CD4-positive, alpha-beta T cell treated with Interleukin-2 at 100 ng/mL for 4 hours (primary cell): ENCODE results near the gene SOS1.

Experiments used
- DNase-seq: peaks from one replicate; pipeline ENCODE4 v3.0.0-alpha.2; 2020; ENCODE audit warnings: low spot score

SOS1 gene

DNA sequence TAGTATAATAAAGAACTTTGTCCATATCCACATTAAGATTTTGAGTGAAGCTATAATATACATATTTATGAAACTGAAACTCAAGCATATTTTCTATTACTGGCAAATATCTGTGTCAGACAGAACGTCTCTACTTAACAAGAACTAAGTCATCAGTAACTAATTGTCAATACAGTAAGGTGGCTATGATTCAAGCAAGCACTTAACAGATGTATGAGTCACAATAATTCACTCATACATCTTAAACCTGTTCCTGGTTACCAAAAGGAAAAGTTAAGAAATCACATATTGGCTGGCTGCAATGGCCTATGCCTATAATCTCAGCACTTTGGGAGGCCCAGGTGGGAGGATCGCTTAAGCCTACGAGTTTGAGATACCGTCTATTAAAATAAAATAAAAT, 96.0 kb downstream of the SOS1 start:
- DNase-seq = no peak

GRCh38 chr2:39023649-39024048, 97.2 kb downstream of the SOS1 start:
- DNase-seq = no peak

DNA sequence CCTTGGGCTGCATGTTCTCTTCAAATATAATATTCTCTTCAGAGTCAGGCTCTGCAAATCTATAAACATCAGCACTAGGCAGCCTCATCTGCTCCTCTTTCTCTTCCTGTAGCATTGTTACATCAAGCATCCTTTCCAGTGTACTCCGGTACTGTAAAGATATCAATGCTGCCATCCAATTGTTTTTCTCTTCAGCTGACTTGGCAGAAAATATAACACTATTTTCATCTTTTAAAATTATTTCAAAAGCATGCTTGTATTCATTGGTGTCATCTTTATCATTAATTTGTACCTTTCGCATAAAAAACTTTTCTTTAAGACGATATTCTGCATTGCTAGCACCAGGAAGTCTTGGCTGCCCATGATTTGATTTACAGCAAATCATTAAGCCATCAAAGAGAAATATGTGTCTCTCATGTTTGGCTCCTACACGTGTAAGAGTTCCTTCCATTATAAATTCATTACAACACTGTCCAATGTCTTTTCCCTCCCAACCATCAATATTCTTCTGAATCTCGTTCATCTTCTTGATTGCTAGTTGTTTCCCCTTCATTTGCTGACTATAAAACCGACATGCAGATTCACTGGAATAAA, 98.1 kb downstream of the SOS1 start:
- no peak for DNase-seq

DNA sequence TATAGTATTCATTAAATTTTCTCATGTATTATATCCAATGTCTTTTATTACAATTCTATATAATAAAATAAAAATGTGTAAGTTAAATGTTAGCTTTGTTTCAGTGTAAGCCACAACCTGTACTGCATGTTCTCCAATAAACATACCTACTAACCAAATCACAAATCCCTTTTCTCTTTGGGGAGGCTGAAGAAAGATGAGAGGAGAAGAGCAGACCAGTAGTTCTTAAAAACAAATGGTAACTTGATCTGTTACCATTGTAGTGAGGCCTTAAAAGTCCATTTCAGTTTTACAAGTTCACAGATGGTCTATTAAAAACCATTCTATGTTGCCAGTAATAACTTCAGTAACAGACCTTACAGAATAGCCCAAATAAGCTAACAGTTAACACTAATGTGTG, 100.5 kb downstream of the SOS1 start:
- DNase-seq = no peak

- DNase-seq = no peak
Observed at GRCh38 chr2:39018638-39019037, 102.2 kb downstream of the SOS1 start.

DNA sequence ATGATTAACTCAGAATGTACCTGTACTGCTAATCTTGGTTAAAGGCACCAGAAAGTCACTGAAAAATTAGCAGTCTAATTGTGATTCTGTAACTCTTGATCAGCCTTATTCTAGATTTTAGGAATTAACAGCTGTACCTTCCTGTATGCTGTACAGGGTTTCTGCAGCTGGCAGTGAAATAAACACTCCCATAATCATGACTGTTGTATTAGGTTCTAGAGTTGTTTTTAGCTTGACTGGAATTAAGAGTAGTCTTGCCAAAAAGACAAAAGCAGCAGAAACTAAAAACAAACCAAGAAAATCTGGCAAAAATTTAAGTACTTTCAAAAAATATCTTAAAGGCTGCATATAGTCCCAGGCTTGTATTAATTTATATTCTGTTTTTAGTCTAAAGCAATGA, 103.5 kb downstream of the SOS1 start:
- DNase-seq = no peak

DNA sequence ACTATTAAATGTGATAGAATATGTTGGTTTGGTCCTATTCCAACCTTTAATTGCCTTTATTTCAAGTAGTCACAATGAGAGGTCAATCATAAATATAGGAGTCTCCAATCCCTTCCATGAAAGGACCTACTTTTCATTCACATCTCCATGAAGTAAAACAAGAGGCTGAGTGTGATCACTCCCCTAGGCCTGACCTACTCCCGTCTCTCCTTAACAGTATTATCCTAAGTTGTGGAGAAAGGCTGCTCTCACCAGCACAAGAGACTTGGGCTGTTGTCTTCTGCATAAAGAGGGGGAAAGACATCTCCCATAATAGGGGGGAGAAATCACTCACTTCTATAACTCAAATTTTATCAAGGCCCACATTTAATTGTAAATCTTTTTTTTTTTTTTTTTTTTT, 105.4 kb downstream of the SOS1 start:
- DNase-seq = no peak

- no peak for DNase-seq
Observed at GRCh38 chr2:39013871-39014270, 107.0 kb downstream of the SOS1 start.

GRCh38 chr2:39008665-39009064, 112.2 kb downstream of the SOS1 start:
- DNase-seq = no peak

DNA sequence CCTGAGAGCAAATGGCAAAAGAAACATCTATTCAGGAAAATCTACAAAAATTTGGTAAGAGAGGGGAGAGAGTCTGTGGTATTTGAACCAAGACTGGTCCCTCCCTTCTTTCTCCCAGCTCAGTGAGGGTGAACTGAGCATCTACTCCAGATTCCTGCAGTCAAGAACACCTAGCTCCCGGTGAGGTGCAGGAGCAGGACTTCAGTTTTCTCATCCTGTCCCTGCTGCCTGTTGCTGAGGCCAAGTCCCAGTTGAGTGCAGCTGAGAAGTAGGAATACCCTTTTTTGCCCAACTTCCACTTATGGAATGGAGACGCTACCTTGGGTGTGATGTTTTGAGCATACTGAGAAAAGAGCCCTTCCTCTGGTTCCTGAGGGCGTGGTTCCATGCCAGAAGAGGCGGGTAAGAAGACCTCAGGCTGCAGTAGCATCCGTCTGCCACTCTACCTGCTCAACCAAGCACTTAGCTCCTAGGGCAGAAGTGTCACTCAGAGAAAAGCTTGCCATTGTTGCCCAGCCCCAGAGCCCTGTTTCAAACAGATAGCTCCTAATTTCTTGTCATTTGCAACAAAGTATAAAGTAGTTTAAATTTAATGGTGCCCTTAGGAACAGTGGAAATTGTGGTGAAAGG, 112.9 kb downstream of the SOS1 start:
- DNase-seq = no peak

GRCh38 chr2:39000552-39000951, 120.3 kb downstream of the SOS1 start:
- no peak for DNase-seq

- DNase-seq = no peak
Observed at GRCh38 chr2:38997781-38998180, 123.1 kb downstream of the SOS1 start.

- DNase-seq = no peak
Observed at GRCh38 chr2:38991899-38992298, 129.0 kb downstream of the SOS1 start.

DNA sequence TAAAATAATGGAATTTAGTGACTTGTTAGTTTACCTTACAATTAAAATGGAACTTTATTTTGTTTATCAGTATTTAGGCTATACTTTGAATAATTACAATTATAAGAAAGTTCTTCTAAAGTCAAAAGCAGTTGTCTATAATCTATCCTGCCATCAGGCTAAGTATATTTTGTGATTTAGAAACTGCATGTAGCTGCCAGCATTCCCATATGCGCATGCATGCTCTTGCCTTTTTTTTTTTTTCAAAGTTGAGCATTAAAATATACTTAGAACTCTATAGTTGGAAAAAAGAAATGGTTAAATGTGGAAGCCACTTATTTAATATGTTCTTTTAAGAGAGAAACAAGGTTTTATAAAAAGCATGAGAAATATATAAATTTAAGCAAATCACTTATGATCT, 132.1 kb downstream of the SOS1 start:
- DNase-seq = no peak

- no peak for DNase-seq
Observed at GRCh38 chr2:38982498-38982897, 138.4 kb downstream of the SOS1 start.

- DNase-seq = no peak
Observed at GRCh38 chr2:38981670-38982357, 139.0 kb downstream of the SOS1 start.

DNA sequence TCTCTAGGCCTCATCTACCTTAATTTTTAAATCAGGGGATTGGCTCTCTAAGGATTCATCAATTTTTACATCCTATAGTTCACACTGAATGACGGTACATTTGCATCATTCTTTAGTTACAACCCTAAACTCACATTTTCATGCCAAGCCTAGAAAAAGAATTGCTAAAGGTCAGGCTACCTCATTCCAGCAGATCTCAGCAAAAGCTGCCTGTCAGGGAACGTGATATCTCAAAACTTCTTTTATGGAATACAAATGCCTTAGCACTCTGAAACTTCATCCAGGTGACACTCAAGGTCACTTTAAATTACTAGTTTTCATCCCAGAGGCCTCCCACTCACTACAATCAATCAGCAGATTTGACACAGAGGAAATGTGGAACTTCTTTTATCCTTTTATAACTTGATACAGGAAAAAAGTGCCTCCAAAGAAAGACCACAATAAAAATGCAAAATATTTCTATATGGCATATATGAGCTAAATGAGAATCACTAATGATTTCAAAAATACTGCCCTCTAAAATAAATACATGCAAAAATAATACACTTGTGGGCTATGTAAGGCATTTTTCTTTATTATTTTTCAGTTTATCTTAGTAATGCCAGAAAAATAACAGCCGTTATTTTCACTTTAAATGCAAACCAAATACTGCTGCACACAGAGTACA, 139.7 kb downstream of the SOS1 start:
- DNase-seq = no peak

DNA sequence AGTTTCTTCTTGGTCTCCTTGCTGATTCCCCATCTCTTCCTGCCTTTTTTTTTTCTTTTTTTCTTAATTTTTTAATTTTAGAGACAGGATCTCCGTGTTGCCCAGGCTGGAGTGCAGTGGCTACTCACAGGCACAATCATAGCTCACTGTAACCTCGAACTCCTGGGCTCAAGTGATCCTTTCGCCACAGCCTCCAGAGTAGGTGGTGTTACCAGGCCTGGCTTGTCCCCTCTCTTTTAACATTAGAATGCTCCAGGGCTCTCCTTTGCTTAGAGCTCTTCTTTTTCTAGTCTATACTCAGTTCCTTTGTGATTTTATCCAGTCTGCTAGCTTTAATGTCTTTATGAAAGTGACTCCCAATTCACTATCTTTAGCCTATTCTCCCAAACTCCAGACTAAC, 141.9 kb downstream of the SOS1 start:
- DNase-seq = no peak

DNA sequence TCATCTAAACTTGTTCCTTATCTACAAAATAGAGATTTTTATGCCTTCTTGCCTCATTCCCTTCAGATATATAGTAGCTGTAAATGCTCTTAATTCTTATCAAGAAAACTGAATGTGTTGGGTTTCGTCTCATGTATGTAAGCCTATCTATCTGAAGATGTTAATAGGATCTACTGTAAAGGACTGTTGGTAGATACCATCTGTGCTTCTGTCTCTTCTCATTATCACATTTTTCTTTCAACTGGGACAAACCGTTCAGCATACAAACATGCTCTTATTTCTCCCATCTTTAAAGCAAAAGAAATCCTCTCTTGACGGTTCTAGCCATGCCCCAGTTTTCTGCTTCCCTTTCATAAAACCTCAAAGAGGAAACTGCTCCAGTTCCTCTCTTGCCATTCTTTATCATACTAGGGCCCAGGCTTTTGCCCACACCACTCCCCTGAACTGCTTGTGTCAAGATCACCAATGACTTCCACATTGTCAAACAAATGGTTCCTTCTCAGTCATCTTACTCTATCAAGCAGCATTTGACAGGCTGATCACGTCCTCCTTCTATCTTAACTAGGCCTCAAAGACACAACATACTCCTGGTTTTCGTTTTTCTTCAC, 142.5 kb downstream of the SOS1 start:
- no peak for DNase-seq

- no peak for DNase-seq
Observed at GRCh38 chr2:38977047-38977446, 143.8 kb downstream of the SOS1 start.

GRCh38 chr2:38975042-38975441, 145.8 kb downstream of the SOS1 start:
- DNase-seq = no peak

- DNase-seq = no peak
Observed at GRCh38 chr2:38973266-38973665, 147.6 kb downstream of the SOS1 start.

DNA sequence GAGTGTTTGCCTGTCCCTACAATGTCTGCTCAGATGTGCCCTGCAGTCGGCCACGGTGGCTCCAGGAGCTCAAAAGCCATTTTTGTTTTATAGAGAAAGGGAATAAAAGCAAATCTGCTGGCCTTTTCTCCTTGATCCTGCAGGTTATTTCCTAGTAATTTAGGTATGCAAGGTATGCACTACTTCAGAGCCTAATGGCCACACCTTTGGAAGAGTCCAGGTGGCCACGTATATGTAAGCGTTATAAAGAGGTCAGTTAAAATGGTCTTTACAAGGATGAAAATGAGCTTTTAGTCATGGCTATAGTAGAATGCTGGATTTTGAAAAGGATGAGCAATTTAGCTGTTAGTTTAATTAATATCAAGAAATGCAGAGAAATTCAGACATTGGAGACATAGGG, 149.5 kb downstream of the SOS1 start:
- no peak for DNase-seq
